ENCODE results near the gene VPS33A. TPM values are rescaled to one million over a fixed set of nuclear protein-coding genes. Genes with fewer than 3 reads are reported as not detected.

Gene VPS33A
- total and polyA plus RNA-seq, 2 donors, result 12.4 to 17.0 TPM

DNA sequence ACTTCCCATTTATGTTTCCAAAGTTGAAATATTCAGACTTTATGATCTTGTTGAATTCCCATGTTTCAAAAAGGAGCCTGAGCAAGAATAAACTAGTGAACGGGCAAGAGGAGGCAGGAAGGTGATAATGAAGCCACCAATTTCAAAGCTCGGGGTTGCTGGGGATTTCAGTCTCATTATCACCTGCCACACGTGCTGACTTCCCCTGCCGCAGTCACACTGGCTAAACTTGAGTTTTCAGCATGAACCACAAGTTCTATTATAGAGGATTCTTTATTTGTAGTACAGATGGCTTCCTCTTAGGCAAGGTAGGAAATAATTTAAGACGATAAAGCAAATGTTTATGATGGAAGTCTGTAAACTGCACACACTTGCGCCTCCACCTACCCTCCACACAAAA is 22.3 kb downstream of the VPS33A start:
- Histone ChIP-seq H3K27ac (ENCODE audit: low read depth) (no peak overlapping the region), H3K4me1 (ENCODE audit: insufficient read depth) (no peaks in the 10 kb centered on the region), H3K4me3 (ENCODE audit: low read depth, low read length) (no peak overlapping the region), H3K36me3 (ENCODE audit: insufficient read depth) (peaks cover 2% of the 10 kb centered on the region)
- WGBS, result 83% methylated on average over 6 of the region's 6 CpGs
- DNase-seq (ENCODE audit: extremely low spot score), result no peak

DNA sequence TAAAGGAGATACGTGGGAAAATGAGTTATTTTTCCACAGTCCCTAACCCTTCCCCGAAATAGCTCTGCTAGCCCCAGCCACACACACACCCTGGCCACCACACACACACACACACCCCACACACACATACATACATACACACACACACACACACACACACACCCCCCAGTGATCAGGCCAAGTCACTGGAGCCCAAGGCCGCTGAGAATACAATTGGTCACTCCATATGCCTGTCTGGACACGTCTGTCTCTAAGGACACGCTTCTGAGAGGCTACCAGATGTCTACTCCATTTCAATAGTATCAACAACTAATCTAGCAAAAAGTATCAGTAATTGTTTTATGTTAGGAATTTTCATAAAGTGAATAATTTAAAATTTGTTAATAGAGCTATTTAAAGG is 27.4 kb downstream of the VPS33A start:
- WGBS, result 90% methylated on average over 5 of the region's 5 CpGs
- Histone ChIP-seq H3K4me1 (ENCODE audit: insufficient read depth) (no peaks in the 10 kb centered on the region), H3K27ac (ENCODE audit: low read depth) (no peak overlapping the region), H3K4me3 (ENCODE audit: low read depth, low read length) (no peak overlapping the region), H3K36me3 (ENCODE audit: insufficient read depth) (peaks cover 6% of the 10 kb centered on the region)
- no peak for DNase-seq (ENCODE audit: extremely low spot score)

DNA sequence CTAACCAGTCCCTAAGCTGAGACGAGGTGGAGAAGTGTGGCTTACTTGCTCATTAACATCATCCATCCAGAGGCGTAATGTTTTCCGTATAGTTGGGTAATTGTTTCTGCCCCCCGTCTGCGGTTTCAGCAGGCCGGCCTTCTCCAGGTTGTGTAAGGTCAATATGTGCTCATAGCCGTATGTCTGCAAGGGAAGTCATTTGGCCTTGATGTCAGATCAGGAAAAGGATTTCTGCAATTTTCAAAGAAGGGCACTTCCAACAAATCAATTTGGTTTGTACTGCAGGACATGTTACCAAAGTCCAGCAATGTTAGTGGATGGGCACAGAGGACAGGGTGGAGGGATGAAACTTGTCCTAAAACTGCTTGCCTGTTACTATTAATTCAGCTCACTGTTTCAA is 30.6 kb downstream of the VPS33A start:
- 91% methylated on average over 7 of the region's 7 CpGs for WGBS
- H3K27ac ChIP-seq (ENCODE audit: low read depth), result no peak overlapping the region
- H3K36me3 ChIP-seq (ENCODE audit: insufficient read depth), result peaks cover 8% of the 10 kb centered on the region
- no peaks in the 10 kb centered on the region for H3K4me1 ChIP-seq (ENCODE audit: insufficient read depth)
- no peak for DNase-seq (ENCODE audit: extremely low spot score)
- no peak overlapping the region for H3K4me3 ChIP-seq (ENCODE audit: low read depth, low read length)

DNA sequence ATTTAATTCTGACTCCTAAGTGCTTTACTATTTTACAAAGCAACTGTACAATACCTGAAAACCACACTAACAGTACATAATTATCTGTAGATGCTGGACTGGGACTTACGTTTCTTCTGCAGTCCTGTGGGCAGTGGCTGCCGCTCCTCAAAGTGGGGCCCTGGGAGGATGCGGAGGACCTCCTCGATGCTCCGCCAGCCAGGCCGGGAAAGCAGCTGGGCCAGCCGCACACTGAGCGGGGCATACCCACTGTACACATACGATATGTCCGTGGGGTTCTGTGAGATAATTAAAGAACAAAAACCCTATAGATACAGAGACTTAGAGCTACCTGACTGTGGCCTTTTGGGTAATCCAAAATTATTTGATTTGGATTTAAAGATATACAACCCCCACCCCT is 33.6 kb downstream of the VPS33A start:
- H3K4me1 ChIP-seq (ENCODE audit: insufficient read depth), result no peaks in the 10 kb centered on the region
- whole genome bisulfite sequencing, result 95% methylated on average over 10 of the region's 10 CpGs
- H3K36me3 ChIP-seq (ENCODE audit: insufficient read depth), result peaks cover 6% of the 10 kb centered on the region
- no peak for DNase-seq (ENCODE audit: extremely low spot score)
- H3K27ac ChIP-seq (ENCODE audit: low read depth), result no peak overlapping the region
- no peak overlapping the region for H3K4me3 ChIP-seq (ENCODE audit: low read depth, low read length)

DNA sequence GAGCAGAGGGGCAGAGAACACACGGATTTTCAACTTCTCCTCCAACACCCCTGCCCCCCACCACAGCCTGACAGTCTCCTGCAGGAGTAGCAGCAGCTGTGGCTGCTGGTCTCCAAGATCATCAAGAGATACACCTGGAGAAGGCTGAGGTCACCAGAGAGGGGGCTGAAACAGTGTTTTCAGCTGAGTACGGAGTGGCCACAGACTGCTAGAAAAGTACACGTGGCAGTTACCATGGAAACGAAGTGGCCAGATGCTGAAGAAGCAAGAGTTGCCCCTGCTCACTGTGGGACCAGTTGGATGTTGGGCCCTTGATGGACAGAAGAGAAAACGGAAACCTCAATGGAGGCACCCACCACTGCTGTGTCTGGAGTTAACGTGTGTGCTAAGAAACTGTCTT is 35.5 kb downstream of the VPS33A start:
- no peak for DNase-seq (ENCODE audit: extremely low spot score)
- H3K4me1 ChIP-seq (ENCODE audit: insufficient read depth), result no peaks in the 10 kb centered on the region
- no peak overlapping the region for H3K4me3 ChIP-seq (ENCODE audit: low read depth, low read length)
- H3K27ac ChIP-seq (ENCODE audit: low read depth), result no peak overlapping the region
- peaks cover 6% of the 10 kb centered on the region for H3K36me3 ChIP-seq (ENCODE audit: insufficient read depth)
- WGBS, result 81% methylated on average over 6 of the region's 6 CpGs

DNA sequence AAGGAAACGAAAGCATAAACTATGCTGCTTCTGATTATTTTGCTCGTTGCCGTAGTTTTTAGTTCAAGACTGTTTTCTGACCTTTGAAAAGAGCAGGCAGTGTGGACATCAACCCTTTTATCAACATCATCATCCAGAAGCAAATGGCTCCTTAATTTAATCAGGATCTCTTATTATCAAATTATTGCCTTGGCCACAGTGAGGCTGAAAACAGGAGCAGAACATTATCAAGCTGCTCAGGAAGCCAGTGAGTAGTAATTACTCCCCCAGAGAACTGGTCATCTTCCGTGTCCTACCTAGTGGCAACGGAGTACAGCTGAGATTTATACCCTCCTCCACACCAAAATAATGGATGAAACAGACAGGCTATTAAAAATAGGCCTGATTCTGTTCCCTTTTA is 38.2 kb downstream of the VPS33A start:
- H3K27ac ChIP-seq (ENCODE audit: low read depth), result no peak overlapping the region
- no peaks in the 10 kb centered on the region for H3K36me3 ChIP-seq (ENCODE audit: insufficient read depth)
- DNase-seq (ENCODE audit: extremely low spot score), result peak; percentile 46
- no peaks in the 10 kb centered on the region for H3K4me1 ChIP-seq (ENCODE audit: insufficient read depth)
- H3K4me3 ChIP-seq (ENCODE audit: low read depth, low read length), result no peak overlapping the region
- 92% methylated on average over 5 of the region's 5 CpGs for WGBS

DNA sequence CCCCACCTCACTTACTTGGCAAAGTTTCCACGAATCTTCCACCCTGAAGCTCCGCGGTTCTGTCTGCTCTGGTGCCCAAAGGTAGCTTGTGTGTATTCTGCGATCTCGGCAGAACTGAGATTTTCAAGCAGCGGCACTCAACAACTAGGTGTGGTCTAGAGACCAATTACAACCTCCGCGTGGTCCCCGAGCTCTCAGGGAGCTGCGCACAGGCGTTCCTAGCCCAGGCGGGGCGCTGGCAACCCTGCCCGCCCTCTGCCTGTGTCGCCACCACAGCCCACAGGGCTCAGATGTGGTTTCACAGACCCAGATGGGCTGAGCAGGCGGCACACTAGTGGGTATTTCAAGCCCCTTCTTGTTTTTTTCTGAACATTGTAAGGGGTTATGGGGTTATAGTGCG is 39.0 kb downstream of the VPS33A start:
- Histone ChIP-seq H3K4me1 (ENCODE audit: insufficient read depth) (no peaks in the 10 kb centered on the region), H3K27ac (ENCODE audit: low read depth) (no peak overlapping the region), H3K4me3 (ENCODE audit: low read depth, low read length) (no peak overlapping the region), H3K36me3 (ENCODE audit: insufficient read depth) (no peaks in the 10 kb centered on the region)
- DNase-seq (ENCODE audit: extremely low spot score), result no peak
- WGBS, result 90% methylated on average over 17 of the region's 17 CpGs

DNA sequence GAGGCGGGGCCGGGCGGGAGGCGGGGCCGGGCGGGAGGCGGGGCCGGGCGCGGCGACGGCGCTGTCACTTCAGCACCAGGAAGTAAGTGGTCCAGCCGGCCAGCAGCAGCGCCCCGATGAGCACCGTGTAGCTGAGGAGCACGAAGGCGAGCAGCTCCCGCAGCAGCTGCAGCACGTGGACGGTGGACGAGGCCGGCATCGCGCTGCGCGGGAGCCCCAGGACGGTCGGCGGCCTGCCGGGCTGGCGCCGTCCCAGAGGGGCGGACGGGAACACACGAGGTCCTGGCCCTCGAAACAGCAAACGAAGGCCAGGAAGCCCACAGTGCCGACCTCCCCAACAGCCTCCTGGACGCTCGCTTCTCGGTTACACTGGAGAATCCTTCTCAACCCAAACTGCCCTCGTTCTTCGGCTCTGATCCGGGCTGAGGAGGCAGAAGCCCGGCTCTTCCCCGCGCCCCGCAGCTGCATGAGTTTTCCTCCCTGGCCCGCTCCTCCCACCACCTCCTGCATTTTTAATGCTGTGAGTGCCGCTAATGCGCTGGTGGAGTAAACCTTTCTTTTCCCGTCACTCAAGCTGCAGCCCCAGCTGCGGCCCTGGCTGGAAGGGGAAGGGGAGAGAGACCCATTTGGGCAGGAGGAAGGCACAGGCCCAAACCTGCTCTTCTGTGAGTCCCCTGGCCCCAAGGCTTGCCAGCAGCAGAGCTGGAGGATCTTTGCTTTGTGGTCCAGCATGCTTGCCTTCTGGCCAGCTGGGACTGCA is 39.7 kb downstream of the VPS33A start:
- H3K27ac ChIP-seq (ENCODE audit: low read depth), result no peak overlapping the region
- no peaks in the 10 kb centered on the region for H3K4me1 ChIP-seq (ENCODE audit: insufficient read depth)
- no peak for DNase-seq (ENCODE audit: extremely low spot score)
- no peaks in the 10 kb centered on the region for H3K36me3 ChIP-seq (ENCODE audit: insufficient read depth)
- WGBS, result 7% methylated on average over 55 of the region's 55 CpGs
- peak overlapping the region; percentile 11 for H3K4me3 ChIP-seq (ENCODE audit: low read depth, low read length)

DNA sequence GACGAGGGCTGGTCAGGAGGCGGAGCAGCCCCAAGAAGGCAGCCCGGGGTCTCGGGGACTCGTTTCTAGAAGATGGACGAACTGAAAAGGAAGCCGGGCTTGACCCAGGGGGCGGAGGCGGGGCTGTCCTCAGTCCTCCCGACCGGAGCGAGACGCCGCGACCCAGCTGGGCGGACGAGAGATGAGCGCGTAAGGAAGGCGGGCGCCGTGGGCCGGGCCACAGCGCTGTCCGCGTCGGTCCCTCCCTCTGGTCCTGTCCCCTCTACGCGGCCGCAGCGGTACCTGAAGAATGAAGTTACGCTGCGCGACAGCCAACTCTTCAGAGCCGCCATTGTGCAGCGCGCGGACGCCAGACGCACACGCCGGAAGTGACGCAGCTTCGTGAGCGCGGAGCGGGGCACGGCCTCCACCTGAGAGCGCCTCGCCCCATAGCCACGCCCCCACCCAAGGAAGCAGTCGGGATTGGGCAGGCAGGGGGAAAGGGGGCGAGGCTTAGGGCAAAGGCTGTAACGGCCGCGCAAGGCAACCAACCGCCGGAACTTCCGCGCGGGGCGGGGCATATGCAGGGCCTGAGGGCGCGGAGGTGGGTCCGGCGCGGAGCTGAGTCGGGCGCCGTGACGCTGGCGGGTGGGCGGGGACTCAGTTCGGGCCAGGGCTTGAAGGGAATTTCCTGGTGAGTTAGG is 40.5 kb downstream of the VPS33A start, which contains the start of gene DIABLO:
Gene DIABLO, minus strand, starts transcription at position 370 of the 683 bp plus-strand sequence. Its CDS starts 38 bp downstream, at position 332.
- Histone ChIP-seq H3K27ac (ENCODE audit: low read depth) (peak within 1 kb of the TSS; percentile 93), H3K4me1 (ENCODE audit: insufficient read depth) (no peaks in the 10 kb centered on the region), H3K36me3 (ENCODE audit: insufficient read depth) (no peaks in the 10 kb centered on the region), H3K4me3 (ENCODE audit: low read depth, low read length) (peak within 1 kb of the TSS; percentile 79)
- WGBS, result under 1% methylated on average over 74 of the region's 74 CpGs
- peak; percentile 97 for DNase-seq (ENCODE audit: extremely low spot score)

DNA sequence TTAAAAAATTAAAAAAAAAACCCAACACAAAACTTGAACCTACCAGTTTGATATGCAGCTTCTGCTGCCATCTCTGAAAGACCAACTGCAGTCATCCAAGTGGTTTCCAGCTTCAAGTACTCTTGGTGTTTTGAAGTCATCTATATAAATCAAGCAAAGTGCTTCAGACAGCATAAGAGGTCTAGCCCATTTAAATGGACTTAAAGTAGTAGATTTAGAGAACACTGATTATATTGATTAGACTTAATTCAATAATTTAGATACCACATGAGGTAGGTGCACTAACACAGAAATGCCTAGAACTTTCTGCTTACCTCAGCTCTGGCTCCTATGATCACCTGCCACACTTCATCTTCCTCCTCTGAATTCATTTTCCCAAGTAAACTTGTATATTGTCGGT is 49.8 kb downstream of the VPS33A start:
- no peak for DNase-seq (ENCODE audit: extremely low spot score)
- H3K4me3 ChIP-seq (ENCODE audit: low read depth, low read length), result no peak overlapping the region
- WGBS, result 99% methylated on average over 1 of the region's 1 CpG
- no peaks in the 10 kb centered on the region for H3K4me1 ChIP-seq (ENCODE audit: insufficient read depth)
- H3K27ac ChIP-seq (ENCODE audit: low read depth), result no peak overlapping the region
- H3K36me3 ChIP-seq (ENCODE audit: insufficient read depth), result peaks cover 23% of the 10 kb centered on the region

DNA sequence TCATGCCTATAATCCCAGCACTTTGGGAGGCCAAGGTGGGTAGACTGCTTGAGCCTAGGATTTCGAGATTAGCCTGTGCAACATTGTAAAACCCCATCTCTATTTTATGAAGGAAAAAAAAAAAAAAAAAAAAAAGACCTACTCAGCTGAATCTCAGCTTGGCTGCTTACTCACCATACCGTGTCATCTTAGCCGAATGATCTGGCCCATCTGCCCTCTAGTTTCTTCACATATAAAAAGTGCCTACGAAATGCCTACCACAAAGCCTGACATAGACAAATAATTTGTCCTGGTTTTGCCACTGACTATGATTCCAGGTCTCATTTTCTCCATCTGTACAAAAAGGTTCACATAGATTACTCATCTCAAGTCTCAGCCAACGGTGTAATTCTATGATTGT is 50.5 kb downstream of the VPS33A start:
- WGBS, result 80% methylated on average over 5 of the region's 5 CpGs
- Histone ChIP-seq H3K27ac (ENCODE audit: low read depth) (no peak overlapping the region), H3K36me3 (ENCODE audit: insufficient read depth) (peaks cover 26% of the 10 kb centered on the region), H3K4me1 (ENCODE audit: insufficient read depth) (no peaks in the 10 kb centered on the region), H3K4me3 (ENCODE audit: low read depth, low read length) (no peak overlapping the region)
- DNase-seq (ENCODE audit: extremely low spot score), result no peak

DNA sequence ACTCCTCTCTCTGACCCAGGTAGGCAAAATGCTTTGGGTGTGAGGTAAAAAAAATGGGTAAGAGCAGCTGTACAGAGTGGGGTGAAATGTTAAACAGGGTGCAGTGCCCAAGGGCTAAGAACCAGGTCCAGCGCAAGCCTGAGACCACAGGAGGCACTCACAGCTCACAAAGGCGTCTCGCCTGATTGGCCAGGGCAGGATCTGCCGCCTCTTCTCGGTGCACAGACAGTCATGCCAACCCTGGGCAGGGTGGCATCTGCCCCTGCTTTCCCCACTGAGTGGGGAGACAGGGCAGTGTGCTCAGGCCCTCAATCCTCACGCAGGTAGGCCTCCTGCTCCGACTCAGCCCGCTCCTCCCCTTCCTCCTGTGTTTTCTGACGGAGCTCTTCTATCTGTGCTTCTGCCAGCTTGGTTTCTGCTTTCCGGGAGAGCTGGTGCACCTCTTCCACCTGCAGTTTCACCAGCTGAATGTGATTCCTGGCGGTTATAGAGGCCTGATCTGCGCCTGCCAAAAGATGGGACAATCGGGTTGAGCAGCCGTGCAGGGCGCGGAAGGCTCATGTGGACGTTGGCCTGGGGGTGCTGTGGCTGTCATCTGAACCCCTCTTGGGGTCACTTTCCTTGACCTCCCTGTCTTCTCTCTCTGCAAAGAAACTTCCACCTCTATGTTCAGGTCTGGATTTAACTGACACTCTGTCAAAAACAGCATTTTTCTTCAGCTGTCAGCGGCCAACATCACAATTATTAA is 58.0 kb downstream of the VPS33A start:
- 93% methylated on average over 18 of the region's 18 CpGs for WGBS
- no peak for DNase-seq (ENCODE audit: extremely low spot score)
- H3K36me3 ChIP-seq (ENCODE audit: insufficient read depth), result peaks cover 13% of the 10 kb centered on the region

DNA sequence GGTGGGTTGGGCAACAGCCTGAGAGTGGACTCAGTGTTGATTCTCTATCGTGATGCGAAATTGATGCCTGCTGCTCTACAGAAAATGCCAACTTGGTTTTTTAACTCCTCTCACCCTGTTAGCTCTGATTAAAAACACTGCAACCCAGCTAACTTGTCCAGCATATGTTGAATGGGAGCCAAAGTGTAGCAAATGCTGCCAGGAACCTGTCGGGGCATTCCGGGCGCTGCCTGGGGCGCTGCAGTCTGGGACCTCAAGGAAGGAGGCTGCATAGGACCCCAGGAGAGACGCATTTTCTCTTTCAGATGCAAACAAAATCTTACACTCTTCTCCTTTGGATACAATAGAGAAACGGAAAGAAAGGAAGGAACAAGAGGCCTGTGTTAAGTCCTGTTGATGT is 58.9 kb downstream of the VPS33A start:
- WGBS, result 84% methylated on average over 8 of the region's 8 CpGs
- Histone ChIP-seq H3K4me1 (ENCODE audit: insufficient read depth) (no peaks in the 10 kb centered on the region), H3K36me3 (ENCODE audit: insufficient read depth) (peaks cover 8% of the 10 kb centered on the region), H3K4me3 (ENCODE audit: low read depth, low read length) (no peak overlapping the region), H3K27ac (ENCODE audit: low read depth) (no peak overlapping the region)
- DNase-seq (ENCODE audit: extremely low spot score), result no peak

More for the DNA sequence above, 58.0 kb downstream of the VPS33A start:
- Histone ChIP-seq H3K27ac (ENCODE audit: low read depth) (no peak overlapping the region), H3K4me1 (ENCODE audit: insufficient read depth) (no peaks in the 10 kb centered on the region), H3K4me3 (ENCODE audit: low read depth, low read length) (no peak overlapping the region)

DNA sequence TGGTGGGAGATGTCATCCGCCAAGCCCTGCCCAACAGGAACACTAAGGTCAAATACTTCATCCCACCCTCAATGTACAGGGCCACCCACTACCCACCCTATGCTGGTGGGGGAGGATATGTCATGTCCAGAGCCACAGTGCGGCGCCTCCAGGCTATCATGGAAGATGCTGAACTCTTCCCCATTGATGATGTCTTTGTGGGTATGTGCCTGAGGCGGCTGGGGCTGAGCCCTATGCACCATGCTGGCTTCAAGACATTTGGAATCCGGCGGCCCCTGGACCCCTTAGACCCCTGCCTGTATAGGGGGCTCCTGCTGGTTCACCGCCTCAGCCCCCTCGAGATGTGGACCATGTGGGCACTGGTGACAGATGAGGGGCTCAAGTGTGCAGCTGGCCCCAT is 59.3 kb downstream of the VPS33A start:
- WGBS, result 92% methylated on average over 8 of the region's 8 CpGs
- DNase-seq (ENCODE audit: extremely low spot score), result no peak
- H3K36me3 ChIP-seq (ENCODE audit: insufficient read depth), result peaks cover 6% of the 10 kb centered on the region

More for the DNA sequence above, 59.3 kb downstream of the VPS33A start:
- H3K4me3 ChIP-seq (ENCODE audit: low read depth, low read length), result no peak overlapping the region
- H3K4me1 ChIP-seq (ENCODE audit: insufficient read depth), result no peaks in the 10 kb centered on the region
- H3K27ac ChIP-seq (ENCODE audit: low read depth), result no peak overlapping the region

All from urinary bladder (tissue), 4 donors.